Stimulated activated CD8-positive, alpha-beta memory T cell treated with anti-CD3 and anti-CD28 coated beads, Interleukin-15, amount 100 ng/mL, for 1 hour (primary cell): Measurements from ENCODE around the gene DEFB126.
"Not testable (repeated sequence)": the region's sequence is repeated elsewhere in the genome, so short reads cannot be mapped to it uniquely, and the experiment has no call there.

Source experiments
- DNase-seq: peaks from one replicate; pipeline ENCODE4 v3.0.0-alpha.2; 2020; ENCODE audit warnings: low read depth

Gene DEFB126

GRCh38 chr20:142290-142689 lies at the start of gene DEFB126:
Gene DEFB126 (plus strand): TSS chr20:142590. CDS start chr20:142629, 39 bp downstream.
- DNase-seq = no peak

- DNase-seq = no peak
Observed at GRCh38 chr20:93641-94040, 48.7 kb upstream of the DEFB126 start.

- no peak for DNase-seq
Observed at GRCh38 chr20:95215-95614, 47.2 kb upstream of the DEFB126 start.

- DNase-seq = not testable (repeated sequence)
Observed at GRCh38 chr20:97691-98090, 44.7 kb upstream of the DEFB126 start.

GRCh38 chr20:101975-102374 lies 40.4 kb upstream of the DEFB126 start:
- DNase-seq = no peak

GRCh38 chr20:103456-103855 lies 38.9 kb upstream of the DEFB126 start:
- DNase-seq = no peak

GRCh38 chr20:112396-112795 lies 30.0 kb upstream of the DEFB126 start:
- no peak for DNase-seq

GRCh38 chr20:117518-117917 lies 24.9 kb upstream of the DEFB126 start:
- DNase-seq = no peak

GRCh38 chr20:129786-130323 lies 12.5 kb upstream of the DEFB126 start:
- not testable (repeated sequence) for DNase-seq

GRCh38 chr20:137668-138490 lies 4.5 kb upstream of the DEFB126 start:
- DNase-seq = no peak

- DNase-seq = no peak
Observed at GRCh38 chr20:145877-146276, 3.5 kb downstream of the DEFB126 start.

- no peak for DNase-seq
Observed at GRCh38 chr20:152131-152530, 9.7 kb downstream of the DEFB126 start.

- DNase-seq = no peak
Observed at GRCh38 chr20:157154-157553, 14.8 kb downstream of the DEFB126 start, which contains the start of gene DEFB127. Gene DEFB127 (plus strand): TSS chr20:157454. CDS start chr20:157545, 91 bp downstream.

GRCh38 chr20:164618-165017 lies 22.2 kb downstream of the DEFB126 start:
- DNase-seq = no peak

GRCh38 chr20:168876-169275 lies 26.5 kb downstream of the DEFB126 start:
- no peak for DNase-seq

GRCh38 chr20:184288-184687 lies 41.9 kb downstream of the DEFB126 start:
- DNase-seq = no peak

GRCh38 chr20:187733-188132 lies 45.3 kb downstream of the DEFB126 start:
- no peak for DNase-seq

- no peak for DNase-seq
Observed at GRCh38 chr20:189611-190010, 47.2 kb downstream of the DEFB126 start, which contains the start of gene DEFB128. Gene DEFB128 (minus strand): TSS chr20:189711. CDS start chr20:189623, 88 bp downstream.
